Measurements from ENCODE around the gene WDR17.

DNA sequence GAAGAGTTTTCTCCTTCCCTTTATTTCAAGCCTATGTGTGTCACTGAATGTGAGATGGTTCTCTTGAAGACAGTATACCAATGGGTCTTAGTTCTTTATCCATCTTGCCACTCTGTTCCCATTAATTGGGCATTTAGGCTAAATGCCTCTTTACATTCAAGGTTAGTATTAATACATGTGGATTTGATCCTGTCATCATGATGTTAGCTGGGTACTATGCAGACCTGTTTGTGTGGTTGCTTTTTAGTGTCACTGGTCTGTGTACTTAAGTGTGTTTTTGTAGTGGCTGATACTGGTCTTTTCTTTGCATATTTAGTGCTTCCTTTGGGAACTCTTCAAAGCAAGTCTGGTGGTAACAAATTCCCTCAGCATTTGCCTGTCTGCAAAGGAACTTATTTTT is 23.4 kb upstream of the WDR17 start:
- no peak for TF ChIP-seq MBNL3 (CRISPR knock-in tag; conservative IDR thresholded peaks at IDR 0.05)
- TF ChIP-seq ZNF24 (IDR thresholded peaks at IDR 0.05), result no peak
- TF ChIP-seq, protein P1, sequence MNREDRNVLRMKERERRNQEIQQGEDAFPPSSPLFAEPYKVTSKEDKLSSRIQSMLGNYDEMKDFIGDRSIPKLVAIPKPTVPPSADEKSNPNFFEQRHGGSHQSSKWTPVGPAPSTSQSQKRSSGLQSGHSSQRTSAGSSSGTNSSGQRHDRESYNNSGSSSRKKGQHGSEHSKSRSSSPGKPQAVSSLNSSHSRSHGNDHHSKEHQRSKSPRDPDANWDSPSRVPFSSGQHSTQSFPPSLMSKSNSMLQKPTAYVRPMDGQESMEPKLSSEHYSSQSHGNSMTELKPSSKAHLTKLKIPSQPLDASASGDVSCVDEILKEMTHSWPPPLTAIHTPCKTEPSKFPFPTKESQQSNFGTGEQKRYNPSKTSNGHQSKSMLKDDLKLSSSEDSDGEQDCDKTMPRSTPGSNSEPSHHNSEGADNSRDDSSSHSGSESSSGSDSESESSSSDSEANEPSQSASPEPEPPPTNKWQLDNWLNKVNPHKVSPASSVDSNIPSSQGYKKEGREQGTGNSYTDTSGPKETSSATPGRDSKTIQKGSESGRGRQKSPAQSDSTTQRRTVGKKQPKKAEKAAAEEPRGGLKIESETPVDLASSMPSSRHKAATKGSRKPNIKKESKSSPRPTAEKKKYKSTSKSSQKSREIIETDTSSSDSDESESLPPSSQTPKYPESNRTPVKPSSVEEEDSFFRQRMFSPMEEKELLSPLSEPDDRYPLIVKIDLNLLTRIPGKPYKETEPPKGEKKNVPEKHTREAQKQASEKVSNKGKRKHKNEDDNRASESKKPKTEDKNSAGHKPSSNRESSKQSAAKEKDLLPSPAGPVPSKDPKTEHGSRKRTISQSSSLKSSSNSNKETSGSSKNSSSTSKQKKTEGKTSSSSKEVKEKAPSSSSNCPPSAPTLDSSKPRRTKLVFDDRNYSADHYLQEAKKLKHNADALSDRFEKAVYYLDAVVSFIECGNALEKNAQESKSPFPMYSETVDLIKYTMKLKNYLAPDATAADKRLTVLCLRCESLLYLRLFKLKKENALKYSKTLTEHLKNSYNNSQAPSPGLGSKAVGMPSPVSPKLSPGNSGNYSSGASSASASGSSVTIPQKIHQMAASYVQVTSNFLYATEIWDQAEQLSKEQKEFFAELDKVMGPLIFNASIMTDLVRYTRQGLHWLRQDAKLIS (CRISPR knock-in tag; IDR thresholded peaks at IDR 0.05), result no peak
- TF ChIP-seq HMGA1 (CRISPR knock-in tag; conservative IDR thresholded peaks at IDR 0.05), result no peak
- TF ChIP-seq POLR2A (IDR thresholded peaks at IDR 0.05; ENCODE audit: insufficient read depth in 1 of 2, low read depth in 2 of 2, low read length in 2 of 2), result no peak
- TF ChIP-seq, protein P2, sequence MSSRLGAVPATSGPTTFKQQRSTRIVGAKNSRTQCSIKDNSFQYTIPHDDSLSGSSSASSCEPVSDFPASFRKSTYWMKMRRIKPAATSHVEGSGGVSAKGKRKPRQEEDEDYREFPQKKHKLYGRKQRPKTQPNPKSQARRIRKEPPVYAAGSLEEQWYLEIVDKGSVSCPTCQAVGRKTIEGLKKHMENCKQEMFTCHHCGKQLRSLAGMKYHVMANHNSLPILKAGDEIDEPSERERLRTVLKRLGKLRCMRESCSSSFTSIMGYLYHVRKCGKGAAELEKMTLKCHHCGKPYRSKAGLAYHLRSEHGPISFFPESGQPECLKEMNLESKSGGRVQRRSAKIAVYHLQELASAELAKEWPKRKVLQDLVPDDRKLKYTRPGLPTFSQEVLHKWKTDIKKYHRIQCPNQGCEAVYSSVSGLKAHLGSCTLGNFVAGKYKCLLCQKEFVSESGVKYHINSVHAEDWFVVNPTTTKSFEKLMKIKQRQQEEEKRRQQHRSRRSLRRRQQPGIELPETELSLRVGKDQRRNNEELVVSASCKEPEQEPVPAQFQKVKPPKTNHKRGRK (CRISPR knock-in tag; IDR thresholded peaks at IDR 0.05), result no peak
- TF ChIP-seq, protein P3, sequence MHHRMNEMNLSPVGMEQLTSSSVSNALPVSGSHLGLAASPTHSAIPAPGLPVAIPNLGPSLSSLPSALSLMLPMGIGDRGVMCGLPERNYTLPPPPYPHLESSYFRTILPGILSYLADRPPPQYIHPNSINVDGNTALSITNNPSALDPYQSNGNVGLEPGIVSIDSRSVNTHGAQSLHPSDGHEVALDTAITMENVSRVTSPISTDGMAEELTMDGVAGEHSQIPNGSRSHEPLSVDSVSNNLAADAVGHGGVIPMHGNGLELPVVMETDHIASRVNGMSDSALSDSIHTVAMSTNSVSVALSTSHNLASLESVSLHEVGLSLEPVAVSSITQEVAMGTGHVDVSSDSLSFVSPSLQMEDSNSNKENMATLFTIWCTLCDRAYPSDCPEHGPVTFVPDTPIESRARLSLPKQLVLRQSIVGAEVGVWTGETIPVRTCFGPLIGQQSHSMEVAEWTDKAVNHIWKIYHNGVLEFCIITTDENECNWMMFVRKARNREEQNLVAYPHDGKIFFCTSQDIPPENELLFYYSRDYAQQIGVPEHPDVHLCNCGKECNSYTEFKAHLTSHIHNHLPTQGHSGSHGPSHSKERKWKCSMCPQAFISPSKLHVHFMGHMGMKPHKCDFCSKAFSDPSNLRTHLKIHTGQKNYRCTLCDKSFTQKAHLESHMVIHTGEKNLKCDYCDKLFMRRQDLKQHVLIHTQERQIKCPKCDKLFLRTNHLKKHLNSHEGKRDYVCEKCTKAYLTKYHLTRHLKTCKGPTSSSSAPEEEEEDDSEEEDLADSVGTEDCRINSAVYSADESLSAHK (CRISPR knock-in tag; IDR thresholded peaks at IDR 0.05; ENCODE audit: borderline replicate concordance), result no peak
